Central memory CD4-positive, alpha-beta T cell (primary cell): ENCODE measurements around the gene CCHCR1.

ENCODE experiments used
- DNase-seq: peaks from one replicate; pipeline ENCODE4 v3.0.0; 2022

CCHCR1 gene

GRCh38 chr6:31126396-31127175 is 31.0 kb downstream of the CCHCR1 start:
- no peak for DNase-seq

GRCh38 chr6:31125586-31126363 is 31.8 kb downstream of the CCHCR1 start:
- DNase-seq, result no peak

- DNase-seq, result no peak
These were observed 32.4 kb downstream of the CCHCR1 start for GRCh38 chr6:31125162-31125561.

- DNase-seq, result no peak
These were observed 34.6 kb downstream of the CCHCR1 start for GRCh38 chr6:31122791-31123706.

- no peak for DNase-seq
These were observed 36.3 kb downstream of the CCHCR1 start for GRCh38 chr6:31121131-31121790.

GRCh38 chr6:31120151-31120915 is 37.3 kb downstream of the CCHCR1 start, which contains the start of gene CDSN:
CDSN (minus strand) TSS chr6:31120446; CDS start chr6:31120419, 27 bp downstream.
- no peak for DNase-seq

- DNase-seq, result no peak
These were observed 39.4 kb downstream of the CCHCR1 start for GRCh38 chr6:31118178-31118577.

- no peak for DNase-seq
These were observed 40.8 kb downstream of the CCHCR1 start for GRCh38 chr6:31116661-31117385.

GRCh38 chr6:31115941-31116560 is 41.6 kb downstream of the CCHCR1 start:
- DNase-seq, result no peak

GRCh38 chr6:31114970-31115849 is 42.4 kb downstream of the CCHCR1 start:
- DNase-seq, result peak; percentile 19

GRCh38 chr6:31114541-31114878 is 43.1 kb downstream of the CCHCR1 start, which contains the start of gene PSORS1C1:
PSORS1C1 (plus strand) TSS chr6:31114800; CDS start chr6:31129633, 14,833 bp downstream.
- no peak for DNase-seq

- no peak for DNase-seq
These were observed 43.6 kb downstream of the CCHCR1 start for GRCh38 chr6:31113861-31114540.

- no peak for DNase-seq
These were observed 45.1 kb downstream of the CCHCR1 start, which contains the start of gene C6orf15 for GRCh38 chr6:31112478-31112877. C6orf15 (minus strand) TSS chr6:31112575; CDS start chr6:31112555, 20 bp downstream.

- no peak for DNase-seq
These were observed 45.9 kb downstream of the CCHCR1 start for GRCh38 chr6:31111712-31112111.

GRCh38 chr6:31110825-31111582 is 46.6 kb downstream of the CCHCR1 start:
- no peak for DNase-seq

GRCh38 chr6:31107052-31107451 is 50.5 kb downstream of the CCHCR1 start:
- DNase-seq, result no peak

- DNase-seq, result no peak
These were observed 54.5 kb downstream of the CCHCR1 start for GRCh38 chr6:31103136-31103535.

- DNase-seq, result no peak
These were observed 59.1 kb downstream of the CCHCR1 start for GRCh38 chr6:31098449-31098938.
